ENCODE data around the gene PAN3. TPM values are rescaled to one million over a fixed set of nuclear protein-coding genes. Genes with fewer than 3 reads are reported as not detected.

Gene PAN3
- polyA plus RNA-seq, 3 donors = 44.8 to 62.1 (median 56.9) TPM

DNA sequence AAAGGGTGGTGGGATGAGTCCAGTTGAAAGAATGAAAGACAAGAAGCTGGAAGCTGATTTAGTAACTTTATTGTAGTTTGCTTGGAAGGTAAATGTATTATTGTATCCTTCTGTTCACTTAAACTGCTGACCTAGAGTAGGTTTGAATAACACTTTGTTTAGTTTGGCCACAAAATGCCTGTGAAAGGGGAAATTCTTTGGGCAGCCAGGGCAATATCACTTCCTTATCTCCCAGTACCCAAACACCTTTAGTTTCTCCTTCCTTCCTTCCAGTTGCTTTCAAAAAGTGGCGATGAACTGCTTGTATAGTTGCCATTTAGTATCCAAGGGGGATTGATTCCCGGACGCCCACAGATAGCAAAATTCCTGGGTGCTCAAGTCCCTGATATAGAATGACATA lies 120.1 kb downstream of the PAN3 start:
- no peak for DNase-seq (ENCODE audit: extremely low read depth in 1 of 11, low read depth in 9 of 11, low spot score in 4 of 11)

- no peak for DNase-seq (ENCODE audit: extremely low read depth in 1 of 11, low read depth in 9 of 11, low spot score in 4 of 11)
Measured at GRCh38 chr13:28267497-28267896, 129.2 kb downstream of the PAN3 start.

GRCh38 chr13:28268800-28269223 lies 130.5 kb downstream of the PAN3 start:
- no peak for DNase-seq (ENCODE audit: extremely low read depth in 1 of 11, low read depth in 9 of 11, low spot score in 4 of 11)

- no peak for DNase-seq (ENCODE audit: extremely low read depth in 1 of 11, low read depth in 9 of 11, low spot score in 4 of 11)
Measured at GRCh38 chr13:28271056-28271840, 132.9 kb downstream of the PAN3 start.

- DNase-seq (ENCODE audit: extremely low read depth in 1 of 11, low read depth in 9 of 11, low spot score in 4 of 11) = no peak
Measured at GRCh38 chr13:28273919-28274318, 135.6 kb downstream of the PAN3 start.

- DNase-seq (ENCODE audit: extremely low read depth in 1 of 11, low read depth in 9 of 11, low spot score in 4 of 11) = peak in 1 of 11 donors; percentile 18
Measured at GRCh38 chr13:28282451-28282850, 144.1 kb downstream of the PAN3 start.

DNA sequence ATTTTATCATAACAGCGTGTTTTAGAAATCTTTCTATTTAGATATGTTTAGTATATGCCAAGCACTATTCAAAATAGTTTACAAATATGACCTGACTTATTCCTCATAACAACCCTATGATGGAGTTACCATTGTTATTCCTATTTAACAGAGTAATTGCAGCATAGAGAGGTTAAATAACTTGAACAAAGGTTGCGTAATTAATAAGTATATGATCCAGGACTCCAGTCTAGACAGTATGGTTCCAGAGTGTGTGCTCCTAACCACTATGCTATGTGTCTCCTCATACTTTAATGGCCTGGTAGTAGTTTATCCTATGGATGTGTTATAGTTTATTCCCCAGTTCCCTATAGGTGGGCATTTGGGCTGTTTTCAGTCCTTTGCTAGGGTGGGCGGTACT lies 145.3 kb downstream of the PAN3 start:
- no peak for DNase-seq (ENCODE audit: extremely low read depth in 1 of 11, low read depth in 9 of 11, low spot score in 4 of 11)

DNA sequence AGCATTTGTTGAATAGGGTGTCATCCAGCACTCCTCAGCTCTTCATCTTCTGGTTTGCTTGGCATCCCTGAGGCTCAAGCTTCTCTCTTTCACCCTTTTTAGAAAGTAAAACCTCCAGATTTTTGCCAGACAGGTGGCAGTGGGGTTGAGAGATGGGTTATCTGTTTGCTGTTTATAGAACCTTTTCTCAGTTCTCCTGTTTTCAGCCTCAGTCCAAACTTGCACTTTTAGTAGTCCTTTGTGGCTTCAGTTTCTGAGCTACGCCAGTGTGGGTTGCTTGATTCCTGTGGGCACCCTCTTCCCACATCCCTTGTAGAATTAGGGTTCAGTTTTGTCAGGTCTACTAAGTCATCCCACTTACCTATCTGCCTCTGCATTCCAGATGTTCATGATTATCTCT lies 147.9 kb downstream of the PAN3 start:
- no peak for DNase-seq (ENCODE audit: extremely low read depth in 1 of 11, low read depth in 9 of 11, low spot score in 4 of 11)

DNA sequence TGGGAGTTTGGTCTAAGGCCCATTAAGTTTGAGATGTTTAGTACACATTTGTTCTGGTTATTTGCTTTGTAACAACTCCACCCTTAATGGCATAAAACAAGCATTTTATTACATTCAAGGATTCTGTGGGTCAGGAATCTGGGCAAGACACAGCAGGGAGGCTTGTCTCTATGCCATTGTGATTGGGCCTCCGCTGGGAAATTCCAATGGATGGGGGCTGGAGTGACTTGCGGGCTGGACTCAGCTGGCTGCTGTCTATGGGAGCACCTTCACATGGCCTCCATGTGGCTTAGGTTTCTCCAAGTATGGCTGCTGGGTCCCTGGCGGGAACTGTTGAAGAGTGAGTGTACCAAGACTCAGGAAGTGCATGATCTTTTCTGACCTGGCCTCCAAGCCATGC lies 159.0 kb downstream of the PAN3 start:
- peak in 3 of 11 donors; percentile 7 to 18 (median 13) for DNase-seq (ENCODE audit: extremely low read depth in 1 of 11, low read depth in 9 of 11, low spot score in 4 of 11)

DNA sequence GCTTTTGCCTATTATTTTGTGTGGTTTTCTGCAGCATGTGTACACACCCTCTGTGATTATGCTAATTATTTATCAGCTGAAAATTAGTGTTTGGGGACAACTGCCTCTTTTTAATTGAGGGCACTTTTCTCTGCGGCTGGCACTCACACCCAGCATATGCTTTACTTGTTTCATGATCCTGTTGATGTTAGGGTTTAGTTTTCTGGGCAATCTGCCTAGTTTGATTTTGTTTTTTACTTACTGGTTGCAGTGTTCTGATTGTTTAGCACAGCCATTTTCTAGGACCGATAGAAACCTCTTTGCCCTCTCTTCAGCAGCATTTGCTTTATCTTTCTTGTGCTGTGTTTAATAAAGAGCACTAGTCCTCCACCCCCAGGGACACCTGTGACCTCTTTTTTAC lies 161.6 kb downstream of the PAN3 start:
- no peak for DNase-seq (ENCODE audit: extremely low read depth in 1 of 11, low read depth in 9 of 11, low spot score in 4 of 11)

GRCh38 chr13:28301839-28302238 lies 163.5 kb downstream of the PAN3 start:
- no peak for DNase-seq (ENCODE audit: extremely low read depth in 1 of 11, low read depth in 9 of 11, low spot score in 4 of 11)

GRCh38 chr13:28306325-28306724 lies 168.0 kb downstream of the PAN3 start:
- DNase-seq (ENCODE audit: extremely low read depth in 1 of 11, low read depth in 9 of 11, low spot score in 4 of 11) = no peak

- no peak for DNase-seq (ENCODE audit: extremely low read depth in 1 of 11, low read depth in 9 of 11, low spot score in 4 of 11)
Measured at GRCh38 chr13:28313579-28313978, 175.2 kb downstream of the PAN3 start.

- no peak for DNase-seq (ENCODE audit: extremely low read depth in 1 of 11, low read depth in 9 of 11, low spot score in 4 of 11)
Measured at GRCh38 chr13:28314879-28315278, 176.5 kb downstream of the PAN3 start.

DNA sequence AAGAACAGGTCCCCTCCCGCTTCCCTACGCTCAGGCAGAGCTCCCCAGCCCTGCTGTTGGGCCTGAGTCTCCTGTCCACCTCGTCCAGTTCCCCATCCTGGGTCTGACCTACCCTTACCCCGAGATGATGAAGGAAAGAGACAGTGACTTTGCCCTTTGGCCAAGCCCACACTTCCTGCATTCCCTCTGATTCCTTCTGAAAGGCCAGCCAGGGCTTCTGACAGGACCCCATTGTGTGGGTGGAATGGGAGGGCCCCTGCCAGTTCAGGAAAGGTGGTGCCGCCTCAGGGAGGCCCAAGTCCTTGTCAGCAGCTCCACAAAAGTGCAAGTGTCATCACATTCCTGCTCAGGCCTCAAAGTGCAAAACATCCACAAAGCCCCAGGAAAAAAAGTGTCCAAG lies 177.8 kb downstream of the PAN3 start:
- DNase-seq (ENCODE audit: extremely low read depth in 1 of 11, low read depth in 9 of 11, low spot score in 4 of 11) = no peak

- DNase-seq (ENCODE audit: extremely low read depth in 1 of 11, low read depth in 9 of 11, low spot score in 4 of 11) = no peak
Measured at GRCh38 chr13:28316836-28317235, 178.5 kb downstream of the PAN3 start.

DNA sequence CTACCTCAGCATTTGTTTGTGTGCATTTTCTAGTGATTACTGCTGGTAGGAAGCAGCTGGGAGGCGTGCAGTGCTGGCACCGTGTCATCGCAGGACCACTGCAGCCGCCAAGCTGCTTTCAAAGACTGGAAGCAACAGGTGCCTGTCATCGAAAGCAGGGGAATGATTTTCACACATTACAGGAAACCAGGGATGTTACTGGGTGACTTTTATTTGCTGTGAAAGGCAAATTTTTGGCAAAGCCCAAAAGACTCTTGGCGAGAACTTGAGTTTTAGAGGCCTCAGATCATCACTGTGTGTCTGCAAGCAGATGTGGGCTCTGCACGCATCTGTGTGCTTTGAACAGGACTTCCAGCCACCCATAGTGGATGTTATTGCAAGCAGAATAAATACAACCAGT lies 180.2 kb downstream of the PAN3 start:
- no peak for DNase-seq (ENCODE audit: extremely low read depth in 1 of 11, low read depth in 9 of 11, low spot score in 4 of 11)

DNA sequence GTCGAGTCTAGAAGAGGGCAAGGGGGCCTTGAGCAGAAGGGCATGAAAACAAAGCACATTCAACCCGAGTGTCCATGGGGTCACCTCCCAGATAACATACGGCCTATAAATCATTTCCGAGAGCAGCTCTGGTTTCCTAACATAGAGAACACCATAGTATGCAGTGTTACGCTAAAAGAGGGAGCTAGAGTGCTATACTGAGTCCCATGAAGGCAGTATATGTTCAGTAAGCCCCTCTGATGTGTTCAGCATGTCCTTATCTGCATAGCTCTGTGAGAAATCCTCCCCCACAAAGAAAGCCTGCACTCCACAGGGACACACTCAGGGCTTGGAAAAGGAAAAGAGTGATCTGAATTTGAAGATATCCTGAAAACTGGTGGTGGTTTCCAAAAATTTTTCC lies 181.2 kb downstream of the PAN3 start:
- no peak for DNase-seq (ENCODE audit: extremely low read depth in 1 of 11, low read depth in 9 of 11, low spot score in 4 of 11)

- no peak for DNase-seq (ENCODE audit: extremely low read depth in 1 of 11, low read depth in 9 of 11, low spot score in 4 of 11)
Measured at GRCh38 chr13:28320209-28320608, 181.9 kb downstream of the PAN3 start.

DNA sequence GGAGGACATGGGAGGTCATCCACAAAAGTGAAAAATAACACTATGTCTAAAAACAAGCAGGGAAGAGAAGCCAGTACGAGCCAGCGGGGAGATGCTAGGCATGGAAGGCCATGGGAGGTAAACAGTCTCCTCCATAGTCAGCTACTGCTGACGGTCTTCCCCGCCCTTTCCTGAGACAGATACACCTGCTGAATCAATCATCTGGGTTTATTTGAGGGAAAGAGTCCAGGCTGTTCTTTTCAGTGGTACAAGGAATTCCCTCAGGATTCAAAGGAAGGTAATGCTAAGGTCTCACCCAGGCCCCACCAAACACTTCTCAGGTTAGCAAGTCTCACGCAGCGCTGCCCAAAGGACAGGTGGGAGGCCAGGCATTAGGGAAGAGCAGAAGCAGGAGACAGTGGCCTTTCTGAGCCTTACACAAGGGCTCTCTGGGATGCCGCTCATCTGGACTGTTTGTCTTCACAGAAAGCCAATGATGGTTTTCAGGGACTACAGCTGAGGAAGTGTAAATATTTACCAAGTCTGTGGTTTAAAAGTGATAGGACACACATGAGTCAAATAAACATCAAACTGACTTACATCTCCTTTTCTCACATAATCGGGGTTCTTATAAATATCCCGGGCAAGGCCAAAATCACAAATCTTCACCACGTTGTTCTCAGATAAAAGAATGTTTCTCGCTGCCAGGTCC lies 182.7 kb downstream of the PAN3 start:
- no peak for DNase-seq (ENCODE audit: extremely low read depth in 1 of 11, low read depth in 9 of 11, low spot score in 4 of 11)

GRCh38 chr13:28321756-28322155 lies 183.4 kb downstream of the PAN3 start:
- DNase-seq (ENCODE audit: extremely low read depth in 1 of 11, low read depth in 9 of 11, low spot score in 4 of 11) = no peak
